ENCODE measurements around the gene KLK11. TPM values are rescaled to one million over a fixed set of nuclear protein-coding genes. Genes with fewer than 3 reads are reported as not detected.

Gene KLK11, protein sequence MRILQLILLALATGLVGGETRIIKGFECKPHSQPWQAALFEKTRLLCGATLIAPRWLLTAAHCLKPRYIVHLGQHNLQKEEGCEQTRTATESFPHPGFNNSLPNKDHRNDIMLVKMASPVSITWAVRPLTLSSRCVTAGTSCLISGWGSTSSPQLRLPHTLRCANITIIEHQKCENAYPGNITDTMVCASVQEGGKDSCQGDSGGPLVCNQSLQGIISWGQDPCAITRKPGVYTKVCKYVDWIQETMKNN
- not detected in 2 replicates for total RNA-seq

DNA sequence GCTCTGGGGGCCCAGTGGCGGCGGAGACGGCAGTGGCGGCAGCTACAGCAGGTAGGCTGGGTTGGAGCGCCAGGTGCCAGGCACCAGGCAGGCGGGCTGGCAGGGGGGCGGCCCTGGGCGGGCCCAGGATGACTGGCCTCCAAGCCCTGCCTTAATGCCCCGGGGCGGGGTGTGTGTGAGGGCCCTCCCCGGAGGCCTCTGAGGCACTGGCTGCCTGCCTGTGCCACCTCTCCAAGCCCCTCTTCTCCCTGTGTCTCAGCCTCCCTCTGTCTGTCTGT, at the start of gene KLK11:
Gene KLK11, minus strand, starts transcription at position 63 of the 278 bp plus-strand sequence. CDS start 985 bp downstream, outside the sequence.

DNA sequence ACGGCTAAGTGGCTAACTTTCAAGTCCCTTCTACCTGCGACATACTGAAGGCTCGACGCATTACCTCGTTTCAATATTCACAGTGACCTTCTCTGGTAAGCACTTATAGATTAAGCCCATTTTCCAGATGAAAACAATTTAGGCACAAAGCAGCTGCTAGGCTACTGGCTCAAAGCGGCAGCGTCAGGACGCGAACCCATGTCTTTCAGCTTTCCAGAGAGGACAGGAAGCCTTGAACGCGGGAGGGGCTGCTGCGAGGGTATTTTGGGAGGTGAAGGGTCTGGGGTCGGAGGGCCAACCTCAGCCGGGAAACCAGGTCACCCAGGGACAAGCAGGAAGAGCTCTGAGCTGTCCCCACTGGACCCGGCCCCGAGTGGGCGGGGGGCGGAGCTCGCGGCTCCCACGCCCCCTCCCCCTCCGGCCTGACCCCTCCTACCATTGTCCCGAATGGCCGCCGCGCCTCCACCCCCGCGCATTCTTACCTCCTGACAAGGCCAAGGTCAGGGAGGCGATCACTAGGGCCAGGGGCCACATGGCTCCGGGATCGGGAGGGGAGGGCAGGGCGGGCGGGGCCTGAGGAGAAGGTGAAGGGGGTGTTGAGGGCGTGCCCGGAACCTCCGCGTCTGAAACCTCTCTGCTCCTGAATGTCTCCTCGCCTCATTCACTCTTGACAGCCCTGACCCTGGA, 38.3 kb upstream of the KLK11 start, which contains the start of gene KLK13:
Gene KLK13, minus strand, starts transcription at position 559 of the 687 bp plus-strand sequence. Its CDS starts 25 bp downstream, at position 534.

DNA sequence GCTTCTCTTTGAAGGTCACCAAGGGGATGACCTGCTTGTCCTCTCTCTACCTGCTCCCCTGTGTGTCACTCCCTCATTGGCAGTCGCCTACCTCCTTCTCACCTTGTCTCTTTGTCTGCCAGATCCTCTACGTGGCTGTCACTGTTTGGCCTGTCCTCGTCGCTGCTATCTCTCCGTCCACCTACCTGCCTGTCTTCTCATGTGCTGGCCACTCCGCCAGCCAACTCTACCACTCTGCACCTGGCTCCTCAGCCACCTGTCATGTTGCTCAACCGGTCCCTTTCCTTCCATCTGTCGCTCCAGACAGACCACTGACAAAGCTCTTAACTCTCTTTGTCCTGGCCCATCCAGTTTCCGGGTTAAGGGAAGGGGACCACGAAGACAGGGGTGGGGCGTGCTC, 8.3 kb upstream of the KLK11 start, which contains the start of gene KLK12:
Gene KLK12, minus strand, starts transcription at position 299 of the 400 bp plus-strand sequence. CDS start 381 bp downstream, outside the sequence.

DNA sequence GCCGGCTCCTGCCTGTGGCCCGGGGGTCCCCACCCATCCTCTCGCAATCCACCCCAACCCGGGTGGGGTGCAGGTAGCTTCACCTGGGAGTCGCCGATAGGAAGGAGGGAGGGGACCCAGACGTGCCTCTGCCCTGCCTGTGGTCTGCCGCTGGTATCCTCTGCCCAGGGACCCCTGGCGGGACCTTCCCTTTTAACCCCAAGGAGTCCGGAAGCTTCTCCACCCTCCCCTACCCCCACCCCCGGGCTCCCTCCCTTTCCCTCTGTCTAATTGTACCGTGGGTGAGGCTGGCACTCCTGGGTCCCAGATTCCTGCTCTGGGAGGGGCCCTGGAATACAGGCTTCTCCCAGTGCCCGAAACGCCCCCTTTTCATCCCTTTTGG, 6.9 kb downstream of the KLK11 start, which contains the start of gene KLK10:
Gene KLK10, minus strand, starts transcription at position 166 of the 382 bp plus-strand sequence. CDS start 579 bp downstream, outside the sequence.

DNA sequence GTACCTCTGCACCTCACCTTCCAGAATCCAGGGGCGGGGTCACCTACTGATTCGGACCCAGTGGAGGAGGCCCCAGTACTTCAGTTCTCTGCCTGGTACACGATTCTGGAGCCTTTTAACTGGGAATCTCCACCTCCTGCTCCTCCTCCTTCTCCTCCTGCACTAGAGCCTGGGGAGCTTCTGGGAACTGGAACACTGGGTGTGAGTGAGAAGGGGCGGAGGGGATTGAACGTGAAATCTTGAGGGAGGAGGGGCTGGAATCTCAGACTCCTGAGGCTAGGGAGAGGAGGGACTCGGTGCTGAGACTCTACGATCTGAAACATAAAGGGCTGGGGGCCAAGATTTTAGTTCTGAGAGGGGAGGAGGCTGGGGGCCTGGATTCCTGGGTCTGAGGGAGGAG, 24.9 kb downstream of the KLK11 start, which contains the start of gene KLK8:
Gene KLK8, minus strand, starts transcription at position 90 of the 400 bp plus-strand sequence. CDS start 437 bp downstream, outside the sequence.

DNA sequence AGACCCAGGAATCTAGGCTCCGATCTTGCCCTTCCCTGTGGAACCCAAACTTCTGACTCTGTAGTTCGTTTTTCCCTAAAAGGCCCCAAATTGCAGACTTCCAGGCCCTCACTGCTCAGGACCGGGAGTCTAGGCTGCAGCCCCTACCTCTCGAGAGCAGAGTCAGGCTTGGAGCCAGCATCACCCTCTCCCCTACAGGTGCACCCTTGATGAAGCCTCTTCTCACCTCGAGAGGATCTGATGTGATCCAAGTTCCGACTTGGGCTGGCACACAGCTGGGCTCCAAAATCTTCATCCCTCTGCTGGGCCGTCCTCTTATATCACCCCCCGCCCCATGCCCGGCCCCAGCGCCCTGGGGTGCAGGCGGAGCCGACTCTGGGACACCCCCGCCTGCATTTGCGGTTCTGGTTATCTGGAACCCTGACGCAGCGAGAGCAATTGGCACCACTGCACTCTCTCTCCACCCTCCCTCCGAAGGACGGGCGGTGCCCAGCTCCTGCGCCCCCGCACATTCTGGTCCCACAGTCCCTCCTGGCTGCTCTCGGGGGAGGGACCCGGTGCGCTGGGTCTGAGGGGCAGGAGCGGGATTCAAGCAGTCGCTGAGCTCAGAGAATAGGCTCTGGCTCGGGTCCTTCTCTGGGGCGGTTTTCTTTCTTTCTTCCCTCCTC, 42.7 kb downstream of the KLK11 start, which contains the start of gene KLK7:
Gene KLK7, minus strand, starts transcription at position 293 of the 668 bp plus-strand sequence. CDS start 1,518 bp downstream, outside the sequence.

Other genes with a start within 250 kb of the KLK11 start
- gene ACP4, start 236.2 kb downstream of the KLK11 start, total RNA-seq: not detected in 2 replicates
- gene KLK1, start 202.8 kb downstream of the KLK11 start, total RNA-seq: not detected in 2 replicates
- 0.13 TPM in 1 of 2 replicates, not detected in the other for gene KLK15, start 193.0 kb downstream of the KLK11 start, total RNA-seq
- gene KLK3, start 171.7 kb downstream of the KLK11 start, total RNA-seq: not detected in 2 replicates
- gene KLK2, start 153.2 kb downstream of the KLK11 start, total RNA-seq: not detected in 2 replicates
- not detected in 2 replicates for gene KLK4, start 115.2 kb downstream of the KLK11 start, total RNA-seq
- gene KLK5, start 73.6 kb downstream of the KLK11 start, total RNA-seq: not detected in 2 replicates
- 0.14 TPM in 1 of 2 replicates, not detected in the other for gene KLK6, start 57.0 kb downstream of the KLK11 start, total RNA-seq
- gene KLK7, start 42.7 kb downstream of the KLK11 start, total RNA-seq: not detected in 2 replicates
- not detected in 2 replicates for gene KLK8, start 25.0 kb downstream of the KLK11 start, total RNA-seq
- not detected in 2 replicates for gene KLK10, start 6.9 kb downstream of the KLK11 start, total RNA-seq
- not detected in 2 replicates for gene KLK12, start 8.4 kb upstream of the KLK11 start, total RNA-seq
- gene KLK13, start 38.5 kb upstream of the KLK11 start, total RNA-seq: not detected in 2 replicates
- gene KLK14, start 56.3 kb upstream of the KLK11 start, total RNA-seq: not detected in 2 replicates
- gene CTU1, start 81.8 kb upstream of the KLK11 start, total RNA-seq: 4.3 and 5.0 TPM in 2 replicates
- gene SIGLEC9, start 98.3 kb upstream of the KLK11 start, total RNA-seq: not detected in 2 replicates
- gene SIGLEC7, start 115.7 kb upstream of the KLK11 start, total RNA-seq: not detected in 2 replicates
- not detected in 2 replicates for gene CD33, start 198.5 kb upstream of the KLK11 start, total RNA-seq
- not detected in 2 replicates for gene SIGLECL1, start 224.5 kb upstream of the KLK11 start, total RNA-seq